HG02840 (cell line): Measurements from ENCODE around the gene ACTMAP.
"Not testable (repeated sequence)": the region's sequence is repeated elsewhere in the genome, so short reads cannot be mapped to it uniquely, and the experiment has no call there.

ENCODE experiments used
- ATAC-seq: cut with Tn5 transposase; IDR thresholded peaks from one replicate; pipeline ENCODE4 v1.9.1; 2021; ENCODE audit warnings: mild to moderate bottlenecking, moderate library complexity, moderate number of reproducible peaks; ENCODE audit not compliant: unreplicated experiment, low FRiP score

ACTMAP gene

DNA sequence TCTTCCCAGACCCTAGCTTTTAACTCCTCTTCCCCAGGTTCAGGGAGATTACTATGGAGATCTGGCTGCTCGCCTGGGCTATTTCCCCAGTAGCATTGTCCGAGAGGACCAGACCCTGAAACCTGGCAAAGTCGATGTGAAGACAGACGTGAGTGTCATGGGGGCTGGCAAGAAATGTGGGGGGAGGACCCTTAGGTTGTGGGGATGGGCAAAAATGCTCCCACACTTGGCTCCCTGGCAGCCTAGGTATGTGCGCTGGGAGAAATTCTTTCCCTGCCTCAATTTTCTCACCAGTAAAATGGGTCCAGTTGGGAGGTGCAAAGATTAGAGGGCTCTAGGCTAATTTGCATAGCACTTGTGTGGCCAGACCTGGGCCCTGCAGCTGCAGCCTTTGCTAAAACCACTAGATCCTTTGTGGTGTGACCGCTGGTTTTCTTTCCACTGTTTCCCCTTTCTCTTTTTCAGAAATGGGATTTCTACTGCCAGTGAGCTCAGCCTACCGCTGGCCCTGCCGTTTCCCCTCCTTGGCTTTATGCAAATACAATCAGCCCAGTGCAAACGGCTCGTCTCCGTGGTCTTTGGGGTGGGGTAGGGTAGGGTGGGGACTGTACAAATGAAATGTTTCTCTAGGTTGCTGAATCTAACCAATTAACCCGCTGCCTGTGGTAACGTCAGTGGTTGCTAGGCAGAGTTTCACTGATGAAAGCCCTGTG lies 26.8 kb upstream of the ACTMAP start:
- ATAC-seq = peak; percentile 68

DNA sequence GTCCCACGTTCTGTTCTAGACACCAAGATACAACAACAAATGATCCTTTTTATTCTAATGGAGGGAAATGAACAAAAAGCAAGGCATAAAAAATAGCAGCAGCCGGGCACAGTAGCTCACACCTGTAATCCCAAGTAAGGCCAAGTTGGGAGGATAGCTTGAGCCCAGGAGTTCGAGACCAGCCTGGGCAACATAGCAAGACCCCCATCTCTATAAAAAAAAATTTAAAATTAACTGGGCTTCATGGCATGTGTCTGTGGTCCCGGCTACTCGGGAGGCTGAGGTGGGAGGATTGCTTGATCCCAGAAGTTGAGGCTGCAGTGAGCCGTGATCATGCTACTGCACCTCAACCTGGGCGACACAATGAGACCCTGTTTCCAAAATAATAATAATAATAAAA lies 26.1 kb upstream of the ACTMAP start:
- ATAC-seq = no peak

DNA sequence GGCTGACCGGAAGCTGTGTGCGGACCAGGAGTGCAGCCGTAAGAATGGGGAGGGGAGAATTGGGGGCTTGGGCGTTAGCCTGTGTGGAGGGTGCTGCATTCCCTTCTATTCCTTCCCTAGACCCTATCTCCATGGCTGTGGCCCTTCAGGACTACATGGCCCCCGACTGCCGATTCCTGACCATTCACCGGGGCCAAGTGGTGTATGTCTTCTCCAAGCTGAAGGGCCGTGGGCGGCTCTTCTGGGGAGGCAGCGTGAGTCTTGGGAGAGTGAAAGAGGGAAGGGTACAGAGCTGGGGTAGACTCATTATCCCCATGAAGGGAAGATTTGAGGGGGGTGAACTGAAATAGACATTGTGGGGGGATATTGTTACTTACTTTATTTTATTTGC lies 25.4 kb upstream of the ACTMAP start:
- no peak for ATAC-seq

DNA sequence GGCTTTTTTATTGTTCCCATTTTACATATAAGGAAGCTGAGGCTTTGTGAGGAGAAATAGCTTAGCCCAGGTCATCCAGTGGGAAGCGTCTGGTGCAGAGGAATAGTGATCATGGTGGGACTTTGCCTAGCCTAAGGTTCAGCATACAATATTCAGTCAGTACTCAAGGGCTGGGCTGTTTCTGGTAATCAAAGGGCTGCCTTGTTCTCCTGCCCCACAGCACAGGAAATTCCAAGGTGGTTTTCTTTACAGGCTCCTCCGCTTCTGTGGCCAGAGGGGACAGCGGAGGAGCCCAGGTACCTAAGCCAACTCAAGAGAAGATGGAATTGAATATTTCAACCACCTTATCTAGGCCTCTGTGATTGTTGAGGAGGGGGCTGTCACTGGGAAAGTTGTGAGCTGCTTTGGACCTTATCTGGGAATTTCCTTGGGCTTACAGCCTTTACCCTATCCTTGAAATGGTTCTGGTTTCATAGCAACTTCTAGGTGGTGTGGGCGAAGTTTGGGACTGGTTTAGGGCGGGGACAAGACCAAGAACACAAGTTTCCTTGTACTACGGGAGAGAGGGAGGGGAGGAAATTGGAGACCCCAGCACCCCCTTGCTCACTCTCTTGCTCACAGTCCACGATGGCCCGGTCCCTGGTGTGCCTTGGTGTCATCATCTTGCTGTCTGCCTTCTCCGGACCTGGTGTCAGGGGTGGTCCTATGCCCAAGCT lies 24.8 kb upstream of the ACTMAP start, which contains the start of gene MIA:
Gene MIA, plus strand, starts transcription at position 606 of the 716 bp plus-strand sequence. Its CDS starts 22 bp downstream, at position 628.
- ATAC-seq = no peak

DNA sequence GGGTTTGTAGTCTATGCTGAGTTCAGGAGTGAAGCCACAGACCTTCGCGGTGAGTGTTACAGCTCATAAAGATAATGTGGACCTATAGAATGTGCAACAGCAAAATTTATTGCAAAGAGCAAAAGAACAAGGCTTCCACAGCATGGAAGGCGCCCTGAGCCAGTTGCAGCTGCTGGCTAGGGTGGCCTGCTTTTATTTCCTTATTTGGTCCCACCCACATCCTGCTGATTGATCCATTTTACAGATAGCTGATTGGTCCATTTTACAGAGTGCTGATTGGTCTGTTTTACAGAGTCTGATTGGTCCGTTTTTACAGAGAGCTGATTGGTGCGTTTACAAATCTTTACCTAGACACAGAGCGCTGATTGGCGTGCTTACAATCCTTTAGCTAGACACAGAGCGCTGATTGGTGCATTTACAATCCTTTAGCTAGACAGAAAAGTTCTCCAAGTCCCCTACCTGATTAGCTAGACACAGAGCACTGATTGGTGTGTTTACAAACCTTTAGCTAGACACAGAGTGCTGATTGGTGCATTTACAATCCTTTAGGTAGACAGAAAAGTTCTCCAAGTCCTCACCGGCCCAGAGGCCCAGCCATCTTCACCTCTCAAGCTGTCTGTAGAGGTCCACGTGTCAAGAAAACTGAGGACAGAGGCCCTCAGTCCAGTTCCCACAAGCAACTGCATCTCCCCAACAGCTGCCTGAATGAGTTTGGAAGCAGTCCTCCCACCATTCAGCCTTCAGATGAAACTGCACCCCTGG lies 21.0 kb upstream of the ACTMAP start:
- not testable (repeated sequence) for ATAC-seq

DNA sequence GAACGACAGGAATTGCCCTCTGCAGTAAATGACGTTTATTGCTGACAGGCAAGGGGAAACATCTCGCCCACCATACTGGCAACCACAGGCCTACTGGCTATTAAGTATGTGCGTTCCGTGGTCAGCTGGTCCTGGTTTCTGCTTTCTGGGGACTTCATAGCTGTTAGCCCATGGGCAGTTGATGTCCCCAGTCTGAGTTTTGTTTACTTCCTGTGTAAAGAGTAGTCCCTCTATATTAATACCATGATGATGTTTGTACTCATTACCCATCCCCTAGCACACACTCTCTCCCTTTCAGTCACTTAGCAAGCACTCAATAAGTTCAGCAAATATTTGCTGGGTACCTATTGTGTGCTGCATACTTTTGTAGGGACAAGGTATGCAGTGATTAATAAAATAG lies 18.6 kb upstream of the ACTMAP start:
- ATAC-seq = no peak

DNA sequence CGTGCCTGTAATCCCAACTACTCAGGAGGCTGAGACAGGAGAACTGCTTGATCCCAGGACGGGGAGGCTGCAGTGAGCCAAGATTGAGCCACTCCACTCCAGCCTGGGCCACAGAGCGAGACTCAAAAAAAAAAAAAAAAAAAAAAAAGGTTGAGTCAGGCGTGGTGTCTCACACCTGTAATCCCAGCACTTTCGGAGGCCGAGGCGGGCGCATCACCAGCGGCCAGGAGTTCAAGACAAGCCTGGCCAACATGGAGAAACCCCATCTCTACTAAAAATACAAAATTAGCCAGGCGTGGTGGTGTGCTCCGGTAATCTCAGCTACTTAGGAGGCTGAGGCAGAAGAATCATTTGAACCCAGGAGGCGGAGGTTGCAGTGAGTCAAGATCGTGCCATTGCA lies 16.1 kb upstream of the ACTMAP start:
- not testable (repeated sequence) for ATAC-seq

DNA sequence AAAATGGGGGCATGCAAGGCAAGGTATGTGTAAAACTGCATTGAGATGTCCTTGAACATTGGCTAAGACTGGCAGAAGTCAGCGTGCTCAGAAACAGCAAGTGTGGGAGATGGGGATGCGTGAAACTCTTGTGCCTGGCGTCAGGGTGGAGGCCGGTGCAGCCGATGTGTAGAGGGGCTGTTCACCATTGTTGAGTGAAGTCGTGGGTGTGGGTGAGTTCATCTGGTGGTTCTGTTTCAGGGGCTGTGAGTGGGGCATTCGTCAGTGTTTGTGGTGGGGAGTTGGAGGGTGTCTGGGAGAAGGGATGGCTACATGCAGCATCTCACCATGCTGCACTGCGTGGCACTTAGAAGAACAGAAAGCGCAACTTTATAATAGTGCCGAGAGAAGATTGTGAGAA lies 13.7 kb upstream of the ACTMAP start:
- ATAC-seq = no peak

DNA sequence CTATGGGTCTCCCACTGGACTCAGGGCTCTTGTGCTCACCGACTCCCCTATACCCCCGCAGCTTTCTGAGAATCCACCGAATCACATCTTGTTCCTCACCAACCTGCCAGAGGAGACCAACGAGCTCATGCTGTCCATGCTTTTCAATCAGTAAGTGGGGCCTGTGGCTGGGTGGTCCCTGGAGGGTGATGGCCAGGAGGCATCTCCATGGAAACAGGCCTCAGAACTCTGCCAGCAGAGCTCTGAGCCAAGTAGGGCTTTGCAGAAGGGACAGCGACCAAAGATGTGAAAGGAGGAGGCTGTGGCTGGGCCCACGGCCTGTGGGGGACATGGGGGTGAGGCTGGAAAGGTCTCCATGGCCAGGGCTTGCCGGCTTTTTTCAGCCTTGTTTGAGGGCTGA lies 13.2 kb upstream of the ACTMAP start:
- ATAC-seq = no peak

DNA sequence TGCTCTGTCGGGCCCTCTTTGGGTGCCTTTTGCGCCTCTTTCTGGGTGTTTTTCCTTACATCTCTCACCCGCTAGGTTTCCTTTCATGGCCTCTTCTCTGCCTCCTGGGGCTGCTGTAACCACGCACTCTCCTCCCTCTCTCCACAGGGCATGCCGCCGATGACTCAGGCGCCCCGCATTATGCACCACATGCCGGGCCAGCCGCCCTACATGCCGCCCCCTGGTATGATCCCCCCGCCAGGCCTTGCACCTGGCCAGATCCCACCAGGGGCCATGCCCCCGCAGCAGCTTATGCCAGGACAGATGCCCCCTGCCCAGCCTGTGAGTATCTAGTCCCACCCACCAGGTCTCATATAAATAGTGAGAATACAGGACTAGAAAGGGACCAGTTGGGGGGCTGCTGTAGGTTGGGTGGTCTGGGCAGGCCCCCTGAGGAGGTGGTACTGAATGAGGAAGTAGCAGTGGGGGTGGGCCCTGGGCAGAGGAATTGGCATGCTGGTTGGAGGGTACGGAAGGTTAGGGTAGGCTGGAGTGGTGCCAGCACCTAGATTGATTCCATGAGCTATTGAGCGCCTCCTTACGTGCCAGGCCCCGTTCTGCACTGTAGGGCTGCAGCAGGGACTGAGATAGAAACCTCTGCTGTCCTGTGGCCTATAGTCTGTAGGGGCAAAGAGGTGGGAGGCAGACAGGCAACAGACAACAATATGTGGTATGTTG lies 12.6 kb upstream of the ACTMAP start:
- ATAC-seq = no peak

DNA sequence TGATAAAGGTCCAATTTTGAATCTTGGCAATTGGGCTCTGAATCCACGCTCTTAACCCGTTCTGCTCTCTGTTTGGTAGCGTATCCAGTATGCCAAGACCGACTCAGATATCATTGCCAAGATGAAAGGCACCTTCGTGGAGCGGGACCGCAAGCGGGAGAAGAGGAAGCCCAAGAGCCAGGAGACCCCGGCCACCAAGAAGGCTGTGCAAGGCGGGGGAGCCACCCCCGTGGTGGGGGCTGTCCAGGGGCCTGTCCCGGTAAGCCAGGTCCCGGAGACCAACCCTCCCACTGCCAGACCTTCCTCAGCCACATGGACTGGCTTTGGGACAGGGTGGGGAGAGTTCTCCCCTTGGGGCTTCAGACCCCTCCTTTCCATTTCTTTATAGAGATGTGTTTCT lies 9.1 kb upstream of the ACTMAP start:
- no peak for ATAC-seq

DNA sequence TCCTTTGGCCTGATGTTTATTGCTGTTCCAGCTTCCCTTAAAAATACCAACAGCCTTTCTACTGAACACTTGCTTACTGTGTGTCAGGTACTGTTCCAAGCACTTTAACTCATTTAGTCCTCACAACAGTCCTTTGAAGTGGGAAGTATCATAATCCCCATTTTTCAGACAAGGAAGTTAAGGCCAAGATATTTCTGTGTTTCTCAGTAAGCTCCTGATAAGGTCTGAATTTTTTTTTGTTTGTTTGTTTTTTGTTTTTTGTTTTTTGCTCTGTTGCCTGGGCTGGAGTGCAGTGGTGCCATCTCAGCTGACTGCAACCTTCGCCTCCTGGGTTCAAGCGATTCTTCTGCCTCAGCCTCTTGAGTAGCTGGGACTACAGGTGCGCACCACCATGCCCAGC lies 8.2 kb upstream of the ACTMAP start:
- ATAC-seq = no peak

DNA sequence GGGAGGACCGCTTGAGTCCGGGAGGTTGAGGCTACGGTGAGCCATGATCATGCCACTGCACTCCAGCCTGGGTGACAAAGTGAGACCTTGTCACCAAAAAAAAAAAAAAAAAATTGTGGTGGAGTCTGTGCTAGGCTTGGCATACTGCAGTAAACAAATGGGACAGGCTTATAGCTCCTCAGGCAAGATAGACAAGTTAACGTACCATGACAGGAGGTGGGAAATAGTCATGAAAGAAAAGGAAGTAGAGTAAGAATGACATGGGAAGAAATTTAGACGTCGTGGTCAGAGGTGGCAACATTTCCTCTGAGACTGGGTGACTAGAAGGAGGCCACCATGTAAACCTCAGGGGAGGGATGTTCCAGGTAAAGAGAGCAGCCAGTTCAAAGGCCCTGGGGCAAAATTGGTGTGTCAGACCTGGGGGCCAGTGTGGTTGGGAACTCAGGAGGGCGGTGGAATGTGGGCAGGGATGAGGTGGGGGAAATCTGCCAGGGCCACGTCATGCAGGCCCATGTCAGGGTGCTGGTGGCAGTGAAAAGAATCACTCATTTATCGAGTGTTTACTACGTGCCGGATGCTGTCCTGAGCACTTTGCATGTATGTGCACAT lies 6.3 kb upstream of the ACTMAP start:
- ATAC-seq = no peak

DNA sequence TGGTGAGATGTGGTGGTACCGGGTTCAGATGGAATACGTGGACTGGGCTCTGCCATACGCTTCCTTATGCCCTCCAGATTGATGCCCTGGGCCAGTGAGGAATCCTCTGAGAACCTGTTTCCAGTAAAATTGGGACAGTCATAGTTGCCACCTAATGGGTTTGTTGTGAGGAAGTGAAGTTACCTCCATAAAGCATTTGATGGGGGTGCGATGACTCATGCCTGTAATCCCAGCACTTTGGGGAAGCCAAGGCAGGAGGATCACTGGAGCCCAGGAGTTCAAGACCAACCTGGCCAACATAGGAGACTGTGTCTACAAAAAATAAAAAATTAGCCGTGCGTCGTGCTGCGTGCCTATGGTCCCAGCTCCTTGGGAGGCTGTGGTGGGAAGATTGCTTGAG lies 5.5 kb upstream of the ACTMAP start:
- ATAC-seq = no peak

DNA sequence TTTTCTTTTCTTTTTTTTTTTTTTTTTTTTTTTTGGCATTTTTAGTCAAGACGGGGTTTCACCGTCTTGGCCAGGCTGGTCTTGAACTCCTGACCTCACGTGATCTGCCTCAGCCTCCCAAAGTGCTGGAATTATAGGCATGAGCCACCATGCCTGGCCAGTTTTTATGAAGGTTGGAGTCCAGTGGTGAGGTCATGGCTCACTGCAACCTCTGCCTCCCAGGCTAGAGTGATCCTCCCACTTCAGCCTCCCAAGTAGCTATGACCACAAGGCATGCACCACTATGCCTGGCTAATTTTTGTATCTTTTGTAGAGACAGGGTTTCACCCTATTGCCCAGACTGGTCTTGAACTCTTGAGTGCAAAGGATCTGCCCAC lies 5.0 kb upstream of the ACTMAP start:
- ATAC-seq = no peak

DNA sequence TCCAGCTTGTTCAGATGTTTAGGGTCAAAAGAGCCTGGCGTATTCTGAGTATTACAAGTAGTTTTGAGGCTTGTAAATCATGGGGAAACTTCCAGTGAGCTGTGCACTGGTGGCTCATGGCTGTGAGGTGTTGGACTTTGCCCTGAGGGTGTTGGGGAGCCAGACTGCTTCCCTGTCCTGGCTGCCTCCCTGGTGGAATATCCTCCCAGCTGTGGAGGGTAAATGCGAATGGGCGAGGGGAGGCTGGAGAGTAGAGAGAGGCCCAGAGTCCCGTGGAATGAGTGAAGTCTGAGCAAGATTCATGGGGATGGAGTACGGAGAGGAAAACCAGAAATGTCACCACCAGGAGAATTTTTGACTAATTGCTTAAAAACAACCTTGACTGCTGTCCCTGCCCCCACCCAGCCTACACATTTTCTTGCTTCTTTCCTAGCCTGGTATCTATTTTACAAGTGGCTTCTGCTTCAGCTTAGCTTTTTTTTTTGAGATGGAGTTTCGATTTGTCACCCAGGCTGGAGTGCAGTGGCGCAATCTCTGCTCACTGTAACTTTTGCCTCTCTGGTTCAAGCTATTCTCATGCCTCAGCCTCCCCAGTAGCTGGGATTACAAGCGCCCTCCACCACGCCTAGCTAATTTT lies 4.5 kb upstream of the ACTMAP start:
- no peak for ATAC-seq

DNA sequence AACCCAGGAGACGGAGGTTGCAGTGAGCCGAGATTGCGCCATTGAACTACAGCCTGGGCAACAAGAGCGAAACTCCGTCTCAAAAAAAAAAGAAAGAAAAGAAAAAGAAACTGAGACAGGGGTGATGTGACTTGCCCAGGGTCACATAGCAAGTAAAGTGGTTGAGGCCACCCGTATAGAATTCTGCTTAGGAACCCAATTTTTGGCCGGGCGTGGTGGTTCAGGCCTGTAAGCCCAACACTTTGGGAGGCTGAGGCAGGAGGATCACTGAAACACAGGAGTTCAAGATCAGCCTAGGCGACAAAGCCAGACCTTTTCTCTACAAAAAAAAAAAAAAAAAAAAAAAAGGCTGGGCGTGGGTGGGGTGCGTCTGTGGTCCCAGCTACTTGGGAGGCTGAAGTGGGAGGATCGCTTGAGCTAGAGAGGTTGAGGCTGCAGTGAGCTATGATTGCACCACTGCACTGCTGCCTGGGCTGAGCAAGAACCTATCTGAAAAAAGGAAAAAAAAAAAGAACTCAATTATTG lies 2.0 kb upstream of the ACTMAP start:
- no peak for ATAC-seq

DNA sequence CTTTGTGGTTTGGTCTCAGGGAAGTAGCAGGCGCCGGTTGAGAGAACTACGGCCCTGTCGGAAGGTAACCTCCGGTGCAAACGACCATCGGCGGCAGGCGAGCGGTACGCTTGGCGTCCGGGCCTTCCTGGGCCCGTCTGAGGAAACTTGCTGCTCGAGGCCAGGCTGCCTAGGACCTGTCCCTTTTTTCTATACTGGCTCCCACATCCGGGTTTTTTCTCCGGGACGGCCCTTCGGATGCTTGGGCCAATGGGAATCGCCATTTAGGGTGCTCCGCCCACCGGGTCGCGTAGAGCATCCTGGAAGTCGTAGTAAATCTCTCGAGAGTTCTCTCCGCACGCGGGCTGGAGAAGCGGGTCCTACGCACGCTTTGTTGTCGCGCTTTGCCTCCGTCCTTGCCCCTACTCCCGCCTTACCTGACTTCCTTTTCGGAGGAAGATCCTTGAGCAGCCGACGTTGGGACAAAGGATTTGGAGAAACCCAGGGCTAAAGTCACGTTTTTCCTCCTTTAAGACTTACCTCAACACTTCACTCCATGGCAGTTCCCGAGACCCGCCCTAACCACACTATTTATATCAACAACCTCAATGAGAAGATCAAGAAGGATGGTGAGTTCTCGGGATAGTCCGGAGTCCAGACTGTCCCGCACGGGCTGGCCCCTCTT lies 729 bp upstream of the ACTMAP start, which contains the start of gene SNRPA:
Gene SNRPA, plus strand, starts transcription at position 330 of the 664 bp plus-strand sequence. Its CDS starts 206 bp downstream, at position 536.
- peak; percentile 63 for ATAC-seq

DNA sequence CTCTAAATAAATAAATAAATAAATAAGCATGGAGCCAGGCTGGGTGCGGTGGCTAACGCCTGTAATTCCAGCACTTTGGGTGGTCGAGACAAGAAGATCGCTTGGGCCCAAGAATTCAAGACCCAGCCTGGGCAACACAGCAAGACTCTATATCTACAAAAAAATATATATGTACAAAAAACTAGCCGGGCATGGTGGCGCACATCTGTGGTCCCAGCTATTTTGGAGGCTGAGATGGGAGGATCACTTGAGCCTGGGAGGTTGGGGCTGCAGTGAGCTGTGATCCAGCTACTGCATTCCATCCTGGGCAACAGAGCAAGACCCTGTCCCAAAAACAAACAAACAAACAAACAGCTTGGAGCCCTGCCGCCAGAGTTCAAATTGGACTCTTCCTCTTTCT lies 2.7 kb downstream of the ACTMAP start:
- no peak for ATAC-seq
